GM18951 (cell line): ENCODE data around the gene TEX44.

Experiments used
- POLR2A ChIP-seq: IDR thresholded peaks from 4 replicates; pipeline ENCODE4 v1.6.1; 2011; ENCODE audit warnings: mild to moderate bottlenecking; ENCODE audit not compliant: insufficient read length, insufficient read depth; ENCODE audit errors: extremely low read depth
- in situ Hi-C: fragments of 300-500 bp; cut with MboI; formaldehyde crosslinking; loops from one replicate; pipeline ENCODE4 v1.12.0; 2022; ENCODE audit warnings: low sequenced_read_pairs, mixed read lengths, inconsistent platforms; ENCODE audit not compliant: unreplicated experiment

Gene TEX44

DNA sequence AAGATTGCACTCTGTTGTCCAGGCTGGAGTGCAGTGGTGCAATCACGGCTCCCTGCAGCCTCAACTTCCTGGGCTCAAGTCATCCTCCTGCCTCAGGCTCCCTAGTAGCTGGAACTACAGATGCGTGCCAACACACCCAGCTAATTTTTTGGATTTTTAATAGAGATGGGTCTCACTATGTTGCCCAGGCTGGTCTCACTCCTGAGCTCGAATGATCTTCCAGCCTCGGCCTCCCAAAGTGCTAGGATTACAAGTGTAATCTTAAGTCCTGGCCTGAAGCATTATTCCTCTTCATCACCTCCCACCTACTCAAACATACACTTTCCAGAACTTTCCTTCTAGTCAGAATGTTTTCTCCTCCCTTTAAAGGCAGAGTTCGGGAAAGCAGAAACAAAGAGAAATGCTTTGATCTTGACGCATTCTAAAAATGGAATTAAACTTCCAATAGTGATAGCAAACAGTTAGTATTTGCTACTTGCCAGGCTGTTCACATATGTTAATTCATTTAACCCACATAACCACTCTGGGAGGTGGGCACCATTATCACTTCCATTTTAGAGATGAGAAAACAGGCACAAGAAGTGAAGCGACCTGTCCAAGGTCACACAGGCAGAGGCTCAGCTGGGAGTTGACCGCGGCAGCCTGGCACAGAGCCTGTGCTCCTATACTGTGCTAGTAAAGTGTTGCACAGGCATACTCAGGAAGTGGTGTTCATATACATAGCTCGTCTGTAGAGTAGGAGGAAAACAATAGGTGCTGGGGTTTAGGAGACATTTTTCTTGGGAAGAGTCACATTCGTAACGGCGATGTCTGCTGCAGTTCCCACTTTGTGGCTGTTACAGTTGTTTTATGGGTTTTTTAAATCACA is 24.6 kb downstream of the TEX44 start:
- TF ChIP-seq POLR2A: no peak
- in situ Hi-C loops: loop anchor here (10.0 kb wide), 2 partner anchors 48 to 98 kb away; no protein-coding TSS in a partner anchor

DNA sequence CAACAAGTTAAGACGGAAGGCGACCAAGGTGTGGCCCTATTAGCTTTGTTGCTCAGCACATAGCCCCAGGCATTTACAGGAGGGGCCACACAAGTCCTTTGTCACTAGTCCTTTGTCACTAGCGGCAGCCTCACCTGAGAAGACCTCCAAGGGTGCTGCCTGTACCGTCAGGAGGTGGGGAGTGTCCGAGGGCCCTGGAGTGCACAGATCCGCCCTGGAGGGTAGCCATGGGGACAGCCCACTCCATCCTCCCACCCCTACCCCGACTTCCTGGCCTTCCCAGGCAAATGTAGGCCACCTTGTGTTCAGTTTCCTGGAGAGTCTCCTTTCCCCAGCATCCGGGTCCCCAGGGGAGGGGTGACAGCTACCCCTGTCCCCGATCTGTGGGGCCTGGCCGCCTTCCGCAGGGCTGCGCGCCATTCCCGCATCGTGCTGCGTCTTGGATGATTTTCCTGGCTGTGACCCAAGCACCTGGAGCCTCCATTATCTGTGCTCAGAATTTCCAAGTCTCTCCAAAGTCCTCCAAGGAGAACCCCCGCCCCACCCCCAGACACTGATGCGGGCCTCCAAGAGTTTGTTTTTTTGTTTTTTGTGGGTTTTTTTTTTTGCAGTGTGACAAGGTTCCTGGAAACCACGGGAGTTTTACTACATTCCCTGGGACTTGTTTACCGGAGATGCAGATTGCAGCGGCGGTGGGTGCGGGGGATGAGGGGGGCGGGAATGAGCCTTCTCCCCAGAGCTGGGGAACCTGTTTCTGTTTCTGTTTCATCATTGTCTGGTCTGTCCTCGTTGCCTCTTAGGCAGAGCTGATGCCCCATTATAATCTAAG is 28.6 kb downstream of the TEX44 start:
- no peak for TF ChIP-seq POLR2A

DNA sequence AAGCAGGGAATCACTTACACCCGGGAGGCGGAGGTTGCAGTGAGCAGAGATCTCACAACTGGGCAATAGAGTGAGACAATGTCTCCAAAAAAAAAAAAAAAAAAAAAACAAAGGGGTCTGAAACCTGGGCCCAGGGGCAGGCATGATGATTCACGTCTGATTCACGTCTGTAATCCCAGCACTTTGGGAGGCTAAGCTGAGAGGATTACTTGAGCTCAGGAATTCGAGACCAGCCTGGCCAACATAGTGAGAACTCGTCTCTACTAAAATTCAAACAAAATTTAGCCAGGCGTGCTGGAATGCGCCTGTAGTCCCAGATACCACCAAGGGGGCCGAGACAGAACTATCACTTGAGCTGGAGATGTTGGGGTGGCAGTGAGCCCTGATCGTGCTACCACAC is 30.3 kb downstream of the TEX44 start:
- in situ Hi-C loops: no loop called here
- TF ChIP-seq POLR2A: no peak

More for the DNA sequence above, 28.6 kb downstream of the TEX44 start:
- in situ Hi-C loops: no loop called here

DNA sequence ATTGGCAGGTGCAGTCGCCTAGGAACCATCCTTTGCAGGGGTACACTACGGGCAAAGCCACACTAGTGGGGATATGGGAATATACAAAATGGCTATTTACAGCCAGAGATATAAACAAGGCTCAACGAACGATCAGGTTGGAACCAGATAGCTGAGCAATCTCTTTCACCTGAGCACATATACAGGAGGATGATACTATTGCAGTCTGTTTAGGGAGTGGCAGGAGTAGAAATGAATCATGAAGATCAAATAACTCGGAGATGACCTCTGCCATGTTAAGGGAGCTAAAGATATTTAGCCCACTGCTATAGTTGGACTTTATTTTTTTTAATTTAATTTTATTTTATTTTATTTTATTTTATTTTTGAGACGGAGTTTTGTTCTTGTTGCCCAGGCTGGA is 33.8 kb downstream of the TEX44 start:
- in situ Hi-C loops: no loop called here
- TF ChIP-seq POLR2A: no peak

DNA sequence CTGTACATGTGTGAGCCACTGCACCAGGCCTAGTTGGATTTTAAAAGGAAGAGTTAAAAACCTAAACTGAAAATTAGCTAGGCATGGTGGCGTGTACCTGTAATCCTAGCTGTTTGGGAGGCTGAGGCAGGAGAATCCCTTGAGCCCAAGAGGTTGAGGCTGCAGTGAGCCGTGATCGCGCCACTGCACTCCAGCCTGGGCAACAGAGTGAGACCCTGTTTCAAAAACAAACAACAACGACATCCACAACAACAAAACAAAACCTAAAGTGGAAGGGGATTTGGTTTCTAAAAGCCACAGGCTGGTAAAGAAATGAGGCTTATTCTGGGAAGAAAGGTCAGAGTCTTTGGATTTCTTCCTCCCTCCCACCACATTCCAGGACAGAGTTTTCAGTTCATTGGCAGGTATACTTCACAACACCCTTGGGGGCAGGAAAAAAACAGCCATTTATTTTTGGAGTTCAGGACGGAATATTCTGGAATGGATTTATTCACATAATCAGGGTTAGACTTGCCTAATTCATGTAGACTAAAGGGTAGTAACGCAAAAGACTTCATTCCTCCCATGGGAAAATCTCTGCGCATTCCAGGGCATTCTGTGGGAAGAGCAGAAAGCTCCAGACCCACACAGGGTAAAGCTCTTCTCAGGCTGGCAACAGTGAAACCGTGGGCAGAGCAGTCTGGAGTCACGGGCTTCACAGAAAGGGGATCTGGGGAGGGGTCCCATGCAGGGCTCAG is 34.9 kb downstream of the TEX44 start:
- in situ Hi-C loops: no loop called here
- no peak for TF ChIP-seq POLR2A

DNA sequence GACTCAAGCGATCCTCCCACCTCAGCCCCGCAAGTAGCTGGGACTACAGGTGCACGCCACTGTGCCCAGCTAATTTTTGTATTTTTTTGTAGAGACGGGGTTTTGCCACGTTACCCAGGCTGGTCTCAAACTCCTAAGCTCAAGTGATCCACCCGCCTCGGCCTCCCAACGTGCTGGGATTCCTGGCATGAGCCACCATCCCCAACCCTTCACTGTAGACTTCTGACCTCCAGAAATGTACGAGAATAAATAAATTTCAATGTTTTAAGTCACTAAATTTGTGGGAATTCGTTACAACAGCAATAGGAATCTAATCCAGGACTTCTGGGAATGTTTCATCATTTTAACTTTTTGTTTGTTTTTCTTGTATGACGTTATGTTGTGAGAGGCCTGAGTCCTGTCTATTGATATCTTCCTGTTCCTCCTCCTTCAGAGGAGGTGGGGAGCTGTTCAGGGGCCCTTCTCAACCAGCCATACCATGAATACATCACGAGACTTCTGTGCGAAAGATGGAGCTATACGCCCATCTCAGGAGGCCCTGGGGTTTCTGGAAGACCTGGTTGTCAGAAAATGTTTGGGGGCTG is 40.0 kb downstream of the TEX44 start:
- TF ChIP-seq POLR2A: no peak
- in situ Hi-C loops: no loop called here

DNA sequence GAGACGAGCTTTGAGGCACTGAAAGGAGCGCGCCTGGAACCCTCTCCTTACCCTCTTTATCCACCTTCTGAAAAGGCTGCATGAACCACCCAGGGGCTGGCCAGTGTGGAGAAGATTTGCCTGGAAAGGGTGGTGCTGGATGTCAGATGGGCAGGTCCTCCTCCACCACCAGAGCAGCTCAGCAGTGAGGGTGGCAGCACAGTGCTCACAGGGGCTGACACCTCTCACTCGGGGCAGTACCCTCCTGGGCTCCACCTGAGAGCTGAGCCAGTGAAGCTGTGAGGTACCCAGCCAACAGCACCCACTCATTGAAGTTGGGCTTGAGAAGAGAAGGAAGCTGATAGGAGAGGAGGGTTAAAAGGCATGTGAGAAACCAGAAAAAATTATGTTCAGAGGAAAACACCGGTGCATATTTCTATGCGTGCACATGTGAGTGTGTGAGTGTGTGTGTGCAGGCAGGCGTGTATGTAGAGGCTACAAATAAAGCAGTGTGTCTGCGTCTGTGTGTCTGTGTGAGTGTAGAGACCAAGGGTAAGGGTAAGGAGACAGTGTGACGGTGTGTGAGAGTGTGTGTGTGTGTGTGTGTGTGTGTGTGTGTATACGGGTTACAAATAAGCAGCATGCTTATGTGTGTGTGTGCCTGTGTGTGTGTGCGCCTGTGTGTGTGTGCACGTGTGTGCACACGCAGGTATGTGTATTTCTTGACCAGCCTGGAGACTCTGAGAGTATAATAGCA is 40.7 kb downstream of the TEX44 start:
- in situ Hi-C loops: no loop called here
- TF ChIP-seq POLR2A: no peak

DNA sequence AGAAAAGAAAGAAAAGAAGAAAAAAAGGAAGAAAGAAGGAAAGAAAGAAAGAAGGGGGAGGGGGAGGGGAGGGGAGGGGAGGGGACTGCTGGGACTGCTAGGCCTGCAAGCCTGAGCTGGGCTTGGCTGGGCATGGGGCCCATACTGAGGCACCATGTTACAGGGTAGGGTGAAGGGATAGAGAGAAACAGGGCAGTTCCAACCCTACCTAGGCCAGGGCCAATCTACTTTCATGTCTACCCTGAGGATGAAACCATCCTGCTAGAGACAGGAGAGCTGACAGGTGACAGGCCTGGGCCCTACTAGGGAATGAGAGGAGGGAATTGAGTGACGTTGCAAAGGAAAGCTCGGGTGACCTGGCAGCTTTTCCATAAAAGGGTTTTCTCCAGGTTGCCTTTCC is 41.7 kb downstream of the TEX44 start:
- TF ChIP-seq POLR2A: no peak
- in situ Hi-C loops: no loop called here

DNA sequence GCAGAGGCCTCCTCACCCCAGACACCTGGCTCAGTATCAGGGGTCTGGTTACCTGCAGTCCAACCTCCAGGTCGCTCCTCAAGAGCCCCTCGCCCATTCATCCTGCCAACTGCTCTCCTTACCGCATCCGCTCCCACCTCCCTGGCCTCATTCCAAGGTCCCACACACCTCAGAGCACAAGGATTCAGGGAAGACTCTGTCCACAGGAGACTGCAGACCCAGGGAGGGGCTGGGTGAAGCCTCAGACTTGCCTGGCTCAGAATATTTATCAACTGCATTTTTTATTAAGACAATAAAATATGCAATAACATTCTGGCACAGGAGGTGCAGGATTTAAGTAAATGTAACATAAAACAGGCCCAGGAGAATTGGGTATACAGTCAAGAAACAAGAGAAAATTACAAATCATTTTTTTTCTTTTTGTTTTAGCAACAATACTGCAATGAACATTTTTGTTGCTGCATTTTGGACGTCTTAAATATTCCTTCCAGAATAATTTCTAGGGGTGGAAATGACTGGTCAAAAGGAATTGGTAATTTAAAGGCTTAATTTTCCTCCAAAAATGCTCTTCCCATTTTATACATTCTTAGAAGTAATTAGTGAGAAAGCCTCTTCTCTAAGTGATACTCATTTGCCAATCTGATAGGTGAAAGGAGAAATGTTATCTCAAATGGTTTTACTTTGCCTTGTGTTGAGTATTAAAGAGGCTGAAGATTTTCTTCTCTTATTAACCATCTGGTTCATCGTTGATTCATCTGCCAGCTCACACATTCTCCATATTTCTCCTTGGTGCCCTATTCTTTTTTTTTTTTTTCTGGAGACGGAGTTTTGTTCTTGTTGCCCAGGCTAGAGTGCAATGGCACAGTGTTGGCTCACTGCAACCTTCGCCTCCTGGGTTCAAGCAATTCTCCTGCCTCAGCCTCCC is 42.5 kb downstream of the TEX44 start:
- in situ Hi-C loops: no loop called here
- no peak for TF ChIP-seq POLR2A

DNA sequence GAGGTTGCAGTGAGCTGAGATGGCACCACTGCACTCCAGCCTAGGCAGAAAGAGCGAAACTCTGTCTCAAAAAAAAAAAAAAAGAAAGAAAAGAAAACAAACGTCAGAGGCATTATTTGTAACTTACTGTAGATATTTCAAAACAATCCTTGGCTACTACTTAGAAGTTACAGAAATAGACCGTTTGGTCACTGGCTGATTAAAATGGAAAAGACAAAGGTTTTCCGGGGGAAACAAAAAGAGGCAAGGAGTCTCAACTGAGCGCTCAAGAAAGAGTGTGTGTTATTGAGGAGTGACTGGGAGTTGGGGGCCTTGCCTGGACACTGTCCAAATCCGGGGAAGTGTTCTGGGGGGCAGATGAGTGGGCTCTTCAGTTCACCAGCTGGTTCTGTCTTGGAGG is 47.6 kb downstream of the TEX44 start:
- no peak for TF ChIP-seq POLR2A
- in situ Hi-C loops: no loop called here

DNA sequence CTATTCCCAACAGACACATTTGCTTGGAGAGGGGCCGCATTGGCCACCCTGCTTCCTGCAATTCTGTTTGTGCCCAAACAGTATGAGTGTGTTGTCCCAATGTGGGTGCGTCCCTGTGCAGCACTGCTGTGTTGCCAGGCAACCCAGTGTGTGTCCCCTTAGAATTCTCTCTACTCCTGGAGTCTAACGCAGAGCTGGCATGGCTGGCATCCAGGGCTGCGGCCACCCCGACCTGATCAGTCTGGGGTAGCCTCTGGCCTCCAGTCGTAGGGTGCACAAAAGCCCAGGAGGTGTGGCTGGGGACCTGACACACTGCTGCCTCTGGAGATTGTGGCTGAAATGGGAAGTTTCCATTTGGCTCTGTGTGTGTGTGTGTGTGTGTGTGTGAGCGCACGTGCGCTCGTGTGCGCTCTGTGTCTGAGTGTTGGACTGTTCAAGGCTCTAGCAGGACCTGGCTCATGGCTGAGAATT is 48.0 kb downstream of the TEX44 start:
- in situ Hi-C loops: no loop called here
- TF ChIP-seq POLR2A: no peak
